ENCODE data around the gene FBXL17.

FBXL17 gene

GRCh38 chr5:107849118-107849517 lies 532.8 kb downstream of the FBXL17 start:
- no peak for DNase-seq

DNA sequence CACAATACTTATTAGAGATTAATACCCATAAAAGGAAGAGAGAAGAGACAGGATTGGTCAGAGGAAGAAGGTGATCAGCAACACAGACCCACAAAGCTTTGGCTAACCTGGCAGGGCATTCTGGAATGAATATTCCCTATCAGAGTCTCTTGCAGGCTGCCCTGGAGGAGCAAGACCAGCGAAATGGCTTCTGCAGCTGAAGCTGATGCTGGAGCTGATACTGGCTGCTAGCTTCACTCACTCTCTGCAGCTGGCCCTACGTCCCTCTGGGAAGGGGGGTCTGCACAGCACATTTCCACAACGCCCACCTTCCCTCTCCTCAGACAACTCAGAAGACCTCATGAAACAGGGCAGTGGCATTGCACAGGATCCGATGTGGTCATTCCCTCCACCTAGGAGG lies 541.3 kb downstream of the FBXL17 start:
- DNase-seq = no peak

DNA sequence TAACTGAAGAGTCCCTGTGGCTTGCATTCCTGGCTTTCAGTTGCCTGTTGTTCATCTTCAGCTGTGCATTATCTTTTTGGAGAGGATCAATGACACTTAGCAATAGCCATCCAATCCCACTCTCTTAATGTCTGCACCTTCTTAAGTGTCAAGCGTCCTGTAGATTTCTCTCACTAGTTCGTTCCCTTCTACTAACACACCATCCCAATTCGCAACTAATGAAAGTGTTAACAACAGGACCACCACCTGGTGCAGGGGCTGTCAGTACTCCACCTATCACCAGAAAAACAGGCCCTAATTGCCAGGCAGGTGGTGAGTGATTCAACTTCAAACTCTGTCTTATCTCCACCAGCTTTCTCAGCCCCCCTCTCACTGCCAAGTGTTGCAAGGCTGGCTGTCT lies 541.7 kb downstream of the FBXL17 start:
- no peak for DNase-seq

GRCh38 chr5:107835096-107835495 lies 546.8 kb downstream of the FBXL17 start:
- DNase-seq = no peak

- no peak for DNase-seq
Measured at GRCh38 chr5:107832746-107833145, 549.2 kb downstream of the FBXL17 start.

DNA sequence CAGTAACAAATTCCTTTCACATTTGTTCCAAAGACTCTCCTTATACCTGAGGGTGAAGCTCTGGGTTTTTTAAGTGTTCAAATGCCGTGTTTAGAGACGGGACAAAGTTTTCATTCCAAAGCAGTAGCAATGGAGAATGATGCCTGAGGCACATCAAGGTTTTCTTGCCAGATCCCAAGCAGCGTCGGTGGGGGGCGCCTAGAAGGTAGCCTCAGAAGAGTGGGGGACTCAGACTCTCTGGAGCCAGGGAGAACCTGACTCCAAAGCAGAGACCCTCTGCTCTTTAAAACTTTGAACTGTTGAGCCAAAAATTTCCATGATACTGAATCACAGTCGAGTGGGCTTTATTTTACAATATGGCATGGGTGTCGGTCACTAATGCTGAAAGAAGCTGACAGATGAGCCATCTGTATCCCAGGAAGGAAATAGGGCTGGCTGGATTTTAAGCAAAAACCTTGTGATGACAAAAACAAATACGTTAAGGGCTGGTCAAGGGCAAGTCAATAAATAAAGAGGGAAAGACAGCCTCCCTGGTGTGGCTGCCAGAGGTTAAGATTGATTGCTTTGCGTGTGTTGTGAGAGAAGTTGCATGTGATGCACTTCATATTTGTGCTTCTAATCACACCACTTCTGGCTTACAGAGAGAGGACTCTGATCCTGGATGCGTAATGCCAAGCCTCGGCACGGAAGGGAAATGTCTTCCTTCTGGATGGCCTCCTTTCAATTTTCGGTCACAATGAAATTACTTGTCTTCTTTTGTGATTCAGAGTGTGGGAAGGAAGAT lies 550.1 kb downstream of the FBXL17 start:
- no peak for DNase-seq

DNA sequence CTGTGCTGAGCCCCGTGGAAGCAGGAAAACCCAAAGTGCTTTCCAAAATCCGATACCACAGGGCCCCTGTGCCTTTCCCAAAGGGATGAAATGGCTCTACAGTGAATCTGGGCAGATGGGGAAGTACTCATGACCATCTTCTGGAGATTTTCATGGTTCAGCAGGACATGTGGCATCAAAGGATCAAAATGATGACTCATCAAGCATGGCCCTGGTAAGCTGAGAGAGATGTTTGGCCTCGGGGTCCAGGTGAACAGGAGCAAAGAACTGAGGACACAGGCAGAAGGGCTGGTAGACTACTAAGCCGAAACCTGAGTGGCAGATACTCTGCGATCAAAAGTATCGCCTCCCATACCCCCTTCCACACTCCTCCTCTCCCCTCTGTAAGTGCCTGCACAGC lies 551.1 kb downstream of the FBXL17 start:
- DNase-seq = no peak

GRCh38 chr5:107826311-107827000 lies 555.4 kb downstream of the FBXL17 start:
- no peak for DNase-seq

- no peak for DNase-seq
Measured at GRCh38 chr5:107824821-107825220, 557.1 kb downstream of the FBXL17 start.

GRCh38 chr5:107821288-107821687 lies 560.6 kb downstream of the FBXL17 start:
- DNase-seq = no peak

DNA sequence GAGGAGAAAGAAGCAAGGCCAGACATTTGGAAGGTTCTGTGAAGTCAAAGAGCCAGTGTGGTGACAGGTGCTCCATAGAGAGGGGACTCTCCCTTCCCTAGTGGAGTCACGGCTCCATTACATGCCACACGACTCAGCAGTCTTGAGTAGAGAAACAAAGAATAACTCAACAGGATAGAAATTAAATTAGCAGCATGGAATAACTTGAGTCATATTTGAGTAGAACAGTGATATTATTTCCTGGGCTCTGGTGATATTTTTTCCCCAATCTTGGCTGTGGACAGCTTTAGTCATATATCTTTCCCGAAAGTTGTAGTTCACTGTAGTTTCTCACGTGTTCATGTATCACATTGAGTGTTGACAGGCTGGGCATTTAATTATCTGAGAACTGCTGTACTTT lies 561.5 kb downstream of the FBXL17 start:
- no peak for DNase-seq

DNA sequence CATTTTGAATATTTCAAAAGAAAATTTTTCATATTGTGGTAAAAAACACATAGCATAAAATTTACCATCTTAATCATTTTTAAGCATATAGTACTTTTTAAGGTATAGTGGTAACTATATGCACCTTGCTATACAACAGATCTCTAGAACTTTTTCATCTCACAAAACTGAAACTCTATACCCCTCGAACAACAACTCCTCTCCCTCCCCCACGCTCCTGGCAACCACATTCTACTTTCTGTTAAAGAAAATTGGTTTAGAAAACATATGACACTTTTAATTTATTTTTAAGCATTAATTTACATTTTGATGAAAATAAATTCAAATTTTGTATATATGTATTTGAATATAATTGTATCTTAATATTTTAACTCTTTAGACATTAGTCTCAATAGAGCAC lies 563.9 kb downstream of the FBXL17 start:
- no peak for DNase-seq

- no peak for DNase-seq
Measured at GRCh38 chr5:107817436-107817835, 564.5 kb downstream of the FBXL17 start.

DNA sequence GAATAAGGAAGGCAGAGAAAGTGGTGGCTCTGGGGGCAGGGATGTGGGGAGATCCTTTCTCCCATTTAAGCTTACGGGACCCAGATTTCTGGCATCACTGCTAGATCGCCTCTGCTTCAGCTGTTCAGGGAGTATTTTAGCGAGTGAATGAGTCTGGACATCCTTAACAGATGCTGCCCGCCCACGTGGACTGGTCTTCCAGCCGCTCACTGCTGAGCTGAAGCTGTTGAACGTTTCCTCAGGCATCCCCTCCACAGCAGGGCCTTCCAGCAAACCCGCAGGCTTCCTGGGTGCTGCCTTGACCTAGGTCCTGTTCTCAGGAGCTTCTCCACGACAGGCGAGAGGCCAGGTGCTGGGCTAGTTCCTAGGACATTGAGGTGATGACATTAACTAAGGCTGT lies 566.8 kb downstream of the FBXL17 start:
- DNase-seq = no peak

DNA sequence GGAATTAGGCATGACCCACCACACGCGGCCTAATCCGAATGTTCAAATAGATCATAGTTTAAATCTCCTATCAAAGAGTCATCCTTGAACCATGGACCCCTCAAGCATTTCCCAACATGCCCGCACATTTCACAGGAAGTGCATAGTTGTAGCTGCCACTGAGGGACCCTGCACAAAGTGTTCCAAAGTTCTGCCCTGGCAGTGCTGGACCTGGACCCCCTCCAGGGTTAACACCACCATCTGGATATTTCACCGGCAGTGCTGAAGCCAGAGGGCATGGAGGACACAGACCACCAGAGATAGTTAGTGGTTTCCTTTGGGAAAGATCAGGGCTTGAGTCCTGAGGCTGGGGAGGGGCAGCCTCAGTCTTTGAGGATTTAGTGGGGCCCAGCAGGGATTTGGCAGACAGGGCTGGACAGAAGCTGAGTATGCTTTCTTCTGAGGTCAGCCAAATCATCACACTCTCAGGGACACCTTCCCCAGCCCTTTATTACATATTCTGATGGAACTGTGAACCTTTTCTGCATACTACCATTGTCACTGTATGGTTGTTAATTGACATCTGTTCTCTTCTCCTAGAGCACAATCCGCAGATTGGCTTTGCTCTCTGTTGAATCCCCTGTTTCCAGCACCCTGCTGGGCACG lies 567.6 kb downstream of the FBXL17 start:
- no peak for DNase-seq

DNA sequence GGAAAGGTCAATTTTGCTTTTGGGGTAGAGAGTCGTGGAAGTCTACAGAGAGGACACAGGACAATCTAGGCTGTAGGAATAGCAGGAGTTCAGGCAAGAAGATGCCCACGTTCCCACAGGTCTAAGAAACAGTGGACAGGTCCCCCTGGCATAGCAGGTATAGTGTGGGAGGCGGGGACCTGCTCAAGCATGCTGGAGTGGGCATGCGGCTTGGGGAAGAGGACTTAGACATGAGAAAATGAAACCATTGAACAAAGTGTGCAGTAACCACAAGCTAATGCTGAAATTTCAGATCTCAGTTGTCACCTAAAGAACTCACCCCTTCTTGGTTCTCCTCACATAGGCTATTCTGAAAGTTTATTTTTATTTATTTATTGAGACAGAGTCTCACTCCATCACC lies 568.3 kb downstream of the FBXL17 start:
- DNase-seq = no peak

GRCh38 chr5:107812570-107813141 lies 569.2 kb downstream of the FBXL17 start:
- DNase-seq = no peak

DNA sequence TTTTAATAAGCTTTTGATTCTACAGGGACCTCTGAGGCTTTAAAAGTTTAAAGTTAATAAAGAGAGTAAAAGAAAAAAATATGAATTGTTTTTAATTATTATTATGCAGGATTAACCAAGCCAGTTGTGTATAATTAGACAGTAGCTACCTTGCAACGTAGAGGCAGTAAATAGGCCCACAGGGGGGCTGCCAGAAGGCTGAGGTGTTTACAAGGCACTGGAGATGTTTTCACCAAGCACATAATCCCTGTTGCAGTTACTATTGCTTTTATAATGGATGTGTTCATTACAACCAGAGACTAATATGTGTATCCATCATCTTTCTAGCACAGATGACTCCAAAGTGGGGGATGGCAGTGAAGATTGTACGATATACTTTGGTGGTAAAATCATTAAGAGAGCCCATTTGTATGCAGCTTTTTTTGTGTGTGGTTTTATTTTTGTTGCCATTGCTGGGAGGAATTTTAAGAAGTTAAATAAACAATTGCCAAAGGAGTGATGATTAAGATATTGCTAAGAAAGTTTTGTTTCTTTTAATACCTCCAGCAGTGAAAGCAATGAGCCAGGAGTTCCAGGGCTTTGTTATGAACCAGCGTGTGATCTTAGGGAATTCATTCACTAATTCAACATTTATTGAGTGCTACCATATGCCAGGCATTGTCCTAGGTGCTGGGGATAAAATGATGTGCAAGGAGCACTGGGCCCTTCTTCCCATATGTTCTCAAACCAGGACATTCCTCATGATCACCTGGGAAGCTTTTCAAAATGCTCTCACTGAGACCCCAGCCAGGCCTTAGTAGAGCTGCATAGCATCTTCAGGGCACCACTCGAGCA lies 572.5 kb downstream of the FBXL17 start:
- no peak for DNase-seq

Measured in SW 1271 (cell line).